HepG2 (cell line): ENCODE data around the gene DUS1L. TPM values are rescaled to one million over a fixed set of nuclear protein-coding genes. Genes with fewer than 3 reads are reported as not detected.

Experiments used
- AGO1 ChIP-seq: fragments of 200-400 bp; formaldehyde crosslinking; IDR thresholded peaks from 2 replicates; pipeline ENCODE4 v1.6.1; 2017; ENCODE audit warnings: mild to moderate bottlenecking, low read depth, low read length, moderate library complexity; ENCODE audit not compliant: poor library complexity, severe bottlenecking
- GABPA ChIP-seq, 2 experiments: IDR thresholded peaks; 2 replicates each; pipeline ENCODE4 v1.6.1; 2011 to 2016; ENCODE audit warnings: low read depth in 2 of 2, low read length in 1 of 2, missing biosample characterization in 1 of 2, missing genetic modification characterization in 1 of 2
- HNRNPUL1 ChIP-seq: fragments of 200-400 bp; formaldehyde crosslinking; IDR thresholded peaks from 2 replicates; pipeline ENCODE4 v1.6.1; 2017; ENCODE audit warnings: low read depth, mild to moderate bottlenecking, low read length, moderate library complexity
- JUN ChIP-seq: sonication (generic); formaldehyde crosslinking; IDR thresholded peaks from 2 replicates; pipeline ENCODE4 v1.4.0; 2020; ENCODE audit warnings: mild to moderate bottlenecking, missing genetic modification reagents
- KAT2B ChIP-seq: fragments of 150-350 bp; IDR thresholded peaks from 2 replicates; pipeline ENCODE4 v1.6.1; 2014; ENCODE audit warnings: low read depth, low read length, borderline replicate concordance
- NFIC ChIP-seq: IDR thresholded peaks from 2 replicates; pipeline ENCODE4 v1.6.1; 2012; ENCODE audit warnings: mild to moderate bottlenecking, low read length, inconsistent platforms
- NFYB ChIP-seq: sonication (generic); formaldehyde crosslinking; IDR thresholded peaks from 2 replicates; pipeline ENCODE4 v1.4.0; 2020; ENCODE audit warnings: missing genetic modification reagents
- PREB ChIP-seq: sonication (generic); formaldehyde crosslinking; IDR thresholded peaks from 2 replicates; pipeline ENCODE4 v1.4.0; 2020; ENCODE audit warnings: missing genetic modification reagents
- SSRP1 ChIP-seq: IDR thresholded peaks from 2 replicates; pipeline ENCODE4 v1.6.1; 2016; ENCODE audit warnings: control low read depth
- THAP9 ChIP-seq: sonication (generic); formaldehyde crosslinking; IDR thresholded peaks from 2 replicates; pipeline ENCODE4; 2020; ENCODE audit warnings: missing genetic modification reagents, mild to moderate bottlenecking, borderline replicate concordance
- TOE1 ChIP-seq: sonication (generic); formaldehyde crosslinking; IDR thresholded peaks from 2 replicates; pipeline ENCODE4 v1.4.0; 2020; ENCODE audit warnings: mild to moderate bottlenecking, missing genetic modification reagents
- ZMYM4 ChIP-seq: sonication (generic); formaldehyde crosslinking; IDR thresholded peaks from 2 replicates; pipeline ENCODE4 v1.8.1; 2023; ENCODE audit warnings: mild to moderate bottlenecking, missing genetic modification reagents
- ZNF225 ChIP-seq: sonication (generic); formaldehyde crosslinking; IDR thresholded peaks from 2 replicates; pipeline ENCODE4 v1.4.0; 2020; ENCODE audit warnings: mild to moderate bottlenecking, missing genetic modification reagents
- ZNF253 ChIP-seq: sonication (generic); formaldehyde crosslinking; IDR thresholded peaks from 2 replicates; pipeline ENCODE4 v1.8.0; 2022; ENCODE audit warnings: mild to moderate bottlenecking, missing genetic modification reagents, borderline replicate concordance
- ZNF275 ChIP-seq: sonication (generic); formaldehyde crosslinking; IDR thresholded peaks from 2 replicates; pipeline ENCODE4 v1.8.0; 2022; ENCODE audit warnings: missing genetic modification reagents, mild to moderate bottlenecking, inconsistent platforms, borderline replicate concordance
- ZNF414 ChIP-seq: sonication (generic); formaldehyde crosslinking; IDR thresholded peaks from 2 replicates; pipeline ENCODE4 v1.5.0; 2020; ENCODE audit warnings: missing genetic modification reagents
- ZNF652 ChIP-seq: IDR thresholded peaks from 2 replicates; pipeline ENCODE4 v1.6.1; 2016; ENCODE audit warnings: low read depth, borderline replicate concordance
- ZNF790 ChIP-seq: sonication (generic); formaldehyde crosslinking; IDR thresholded peaks from 2 replicates; pipeline ENCODE4 v1.8.0; 2022; ENCODE audit warnings: missing genetic modification reagents, mild to moderate bottlenecking, borderline replicate concordance
- polyA plus RNA-seq, 8 experiments: library from polyadenylated mRNA; depleted of rRNA in 3 of 8; stranded (reverse) in 7 of 8; unstranded in 1 of 8; fragments of >200 nt; fragmentation: Illumina TruSeq in 4 of 8; extraction: Trizol in 4 of 8; gene quantifications; 2 replicates each; pipeline versions ENCODE4 v1.2.1 to v1.2.3, GENCODE V29; 2011 to 2016; ENCODE audit warnings: low read depth in 4 of 8, missing spikeins in 1 of 8, mixed read lengths in 1 of 8; ENCODE audit not compliant: insufficient read depth in 1 of 8
- total RNA-seq, 5 experiments: library from RNA; depleted of rRNA; stranded (reverse); fragments of >200 nt; fragmentation: Illumina TruSeq; extraction: Trizol; gene quantifications; 2 replicates each; pipeline ENCODE4 v1.2.3, GENCODE V29; 2016; ENCODE audit warnings: low read depth in 1 of 5
- TF ChIP-seq, protein P1 (sequence below): fragments of 450-650 bp; IDR thresholded peaks from 2 replicates; pipeline ENCODE4 v1.6.1; 2017; ENCODE audit warnings: mild to moderate bottlenecking
- TF ChIP-seq, protein P2 (sequence below): IDR thresholded peaks from 2 replicates; pipeline ENCODE4 v1.6.1; 2016; ENCODE audit warnings: mild to moderate bottlenecking

Gene DUS1L
- total and polyA plus RNA-seq, 2 of the 13 experiments (the other 11 are each of a cell fraction or from before 2014, with no cell fraction given), result 81.0 to 109 TPM

- TF ChIP-seq THAP9 (CRISPR knock-in tag) (0 out of 2 replicates have a peak, but pooled peaks have one; percentile 11), JUN (CRISPR knock-in tag) (no peak), TOE1 (CRISPR knock-in tag) (no peak), ZNF275 (CRISPR knock-in tag) (no peak), SSRP1 (CRISPR knock-in tag) (no peak), NFIC (no peak), NFYB (CRISPR knock-in tag) (peak; percentile 91), GABPA (IDR thresholded peaks at IDR 0.05; ENCODE audit: low read depth, low read length) (no peak), GABPA (CRISPR knock-in tag; IDR thresholded peaks at IDR 0.05; ENCODE audit: low read depth) (peak; percentile 56; the same call in 1 of the 2 replicates), ZMYM4 (CRISPR knock-in tag) (no peak), AGO1 (peak; percentile 98), KAT2B (no peak), ZNF652 (CRISPR knock-in tag) (no peak), PREB (CRISPR knock-in tag) (no peak), HNRNPUL1 (no peak), ZNF790 (CRISPR knock-in tag) (no peak), ZNF253 (CRISPR knock-in tag) (no peak), ZNF225 (CRISPR knock-in tag) (no peak), ZNF414 (CRISPR knock-in tag) (no peak)
- TF ChIP-seq, protein P1, sequence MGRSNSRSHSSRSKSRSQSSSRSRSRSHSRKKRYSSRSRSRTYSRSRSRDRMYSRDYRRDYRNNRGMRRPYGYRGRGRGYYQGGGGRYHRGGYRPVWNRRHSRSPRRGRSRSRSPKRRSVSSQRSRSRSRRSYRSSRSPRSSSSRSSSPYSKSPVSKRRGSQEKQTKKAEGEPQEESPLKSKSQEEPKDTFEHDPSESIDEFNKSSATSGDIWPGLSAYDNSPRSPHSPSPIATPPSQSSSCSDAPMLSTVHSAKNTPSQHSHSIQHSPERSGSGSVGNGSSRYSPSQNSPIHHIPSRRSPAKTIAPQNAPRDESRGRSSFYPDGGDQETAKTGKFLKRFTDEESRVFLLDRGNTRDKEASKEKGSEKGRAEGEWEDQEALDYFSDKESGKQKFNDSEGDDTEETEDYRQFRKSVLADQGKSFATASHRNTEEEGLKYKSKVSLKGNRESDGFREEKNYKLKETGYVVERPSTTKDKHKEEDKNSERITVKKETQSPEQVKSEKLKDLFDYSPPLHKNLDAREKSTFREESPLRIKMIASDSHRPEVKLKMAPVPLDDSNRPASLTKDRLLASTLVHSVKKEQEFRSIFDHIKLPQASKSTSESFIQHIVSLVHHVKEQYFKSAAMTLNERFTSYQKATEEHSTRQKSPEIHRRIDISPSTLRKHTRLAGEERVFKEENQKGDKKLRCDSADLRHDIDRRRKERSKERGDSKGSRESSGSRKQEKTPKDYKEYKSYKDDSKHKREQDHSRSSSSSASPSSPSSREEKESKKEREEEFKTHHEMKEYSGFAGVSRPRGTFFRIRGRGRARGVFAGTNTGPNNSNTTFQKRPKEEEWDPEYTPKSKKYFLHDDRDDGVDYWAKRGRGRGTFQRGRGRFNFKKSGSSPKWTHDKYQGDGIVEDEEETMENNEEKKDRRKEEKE, result no peak
- TF ChIP-seq, protein P2, sequence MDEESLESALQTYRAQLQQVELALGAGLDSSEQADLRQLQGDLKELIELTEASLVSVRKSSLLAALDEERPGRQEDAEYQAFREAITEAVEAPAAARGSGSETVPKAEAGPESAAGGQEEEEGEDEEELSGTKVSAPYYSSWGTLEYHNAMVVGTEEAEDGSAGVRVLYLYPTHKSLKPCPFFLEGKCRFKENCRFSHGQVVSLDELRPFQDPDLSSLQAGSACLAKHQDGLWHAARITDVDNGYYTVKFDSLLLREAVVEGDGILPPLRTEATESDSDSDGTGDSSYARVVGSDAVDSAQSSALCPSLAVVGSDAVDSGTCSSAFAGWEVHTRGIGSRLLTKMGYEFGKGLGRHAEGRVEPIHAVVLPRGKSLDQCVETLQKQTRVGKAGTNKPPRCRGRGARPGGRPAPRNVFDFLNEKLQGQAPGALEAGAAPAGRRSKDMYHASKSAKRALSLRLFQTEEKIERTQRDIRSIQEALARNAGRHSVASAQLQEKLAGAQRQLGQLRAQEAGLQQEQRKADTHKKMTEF (CRISPR knock-in tag), result no peak
Observed at GRCh38 chr17:82022981-82023446, 42.6 kb downstream of the DUS1L start, which contains the start of gene LRRC45 (continued).
